HepG2 (cell line): ENCODE results near the gene SNRPD2. TPM values are rescaled to one million over a fixed set of nuclear protein-coding genes. Genes with fewer than 3 reads are reported as not detected.
A peak's percentile ranks its signal among the peaks of the same experiment; 100 is the strongest.

Experiments used
- ATF7-NPFF ChIP-seq: sonication (generic); formaldehyde crosslinking; IDR thresholded peaks from 2 replicates; pipeline ENCODE4 v1.8.1; 2023; ENCODE audit warnings: mild to moderate bottlenecking, low read depth, missing genetic modification reagents, moderate library complexity
- CHCHD3 ChIP-seq: sonication (generic); formaldehyde crosslinking; IDR thresholded peaks from 2 replicates; pipeline ENCODE4 v1.8.0; 2022; ENCODE audit warnings: mild to moderate bottlenecking, missing genetic modification reagents, moderate library complexity
- ELF3 ChIP-seq: IDR thresholded peaks from 2 replicates; pipeline ENCODE4 v1.6.1; 2016; ENCODE audit warnings: missing genetic modification reagents, missing compliant biosample characterization
- EP300 ChIP-seq, 3 experiments: sonication (generic) in 1 of 3; formaldehyde crosslinking in 1 of 3; IDR thresholded peaks; 2 replicates each; pipeline versions ENCODE4 v1.5.1 to v1.6.1; 2011 to 2020; ENCODE audit warnings: low read depth in 2 of 3, low read length in 2 of 3, borderline replicate concordance in 1 of 3, improper control_type of control experiment in 1 of 3, mild to moderate bottlenecking in 1 of 3, missing genetic modification reagents in 1 of 3, moderate library complexity in 1 of 3
- IKZF1 ChIP-seq: fragments of 450-650 bp; IDR thresholded peaks from 2 replicates; pipeline ENCODE4 v1.7.1; 2016
- JUND ChIP-seq: sonication (generic); formaldehyde crosslinking; IDR thresholded peaks from 2 replicates; pipeline ENCODE4 v1.8.0; 2022; ENCODE audit warnings: mild to moderate bottlenecking, missing genetic modification reagents
- KAT2B ChIP-seq: fragments of 150-350 bp; IDR thresholded peaks from 2 replicates; pipeline ENCODE4 v1.6.1; 2014; ENCODE audit warnings: low read depth, low read length, borderline replicate concordance
- MED1 ChIP-seq: sonication (generic); formaldehyde crosslinking; IDR thresholded peaks from 2 replicates; pipeline ENCODE4 v1.4.0; 2020; ENCODE audit warnings: missing genetic modification reagents
- NAIF1 ChIP-seq: sonication (generic); formaldehyde crosslinking; IDR thresholded peaks from 2 replicates; pipeline ENCODE4 v1.5.0; 2020; ENCODE audit warnings: mild to moderate bottlenecking, missing genetic modification reagents, borderline replicate concordance
- NR3C1 ChIP-seq: sonication (generic); formaldehyde crosslinking; IDR thresholded peaks from 2 replicates; pipeline ENCODE4 v1.4.0; 2020; ENCODE audit warnings: missing genetic modification reagents
- SOX6 ChIP-seq, 2 experiments: fragments of 450-650 bp in 1 of 2; sonication (generic) in 1 of 2; formaldehyde crosslinking in 1 of 2; IDR thresholded peaks; 2 replicates each; pipeline versions ENCODE4 v1.4.0 to v1.6.1; 2017 to 2020; ENCODE audit warnings: antibody characterized with exemption in 1 of 2, mild to moderate bottlenecking in 1 of 2, missing genetic modification reagents in 1 of 2
- THAP11 ChIP-seq: IDR thresholded peaks from 2 replicates; pipeline ENCODE4 v1.6.1; 2016; ENCODE audit warnings: missing biosample characterization, missing genetic modification reagents
- TRIM24 ChIP-seq: sonication (generic); formaldehyde crosslinking; IDR thresholded peaks from 2 replicates; pipeline ENCODE4 v1.8.0; 2022; ENCODE audit warnings: mild to moderate bottlenecking, missing genetic modification reagents
- ZBTB38 ChIP-seq: sonication (generic); formaldehyde crosslinking; IDR thresholded peaks from 2 replicates; pipeline ENCODE4 v1.5.1; 2020; ENCODE audit warnings: mild to moderate bottlenecking, missing genetic modification reagents
- ZFP41 ChIP-seq: sonication (generic); formaldehyde crosslinking; IDR thresholded peaks from 2 replicates; pipeline ENCODE4 v1.4.0; 2020; ENCODE audit warnings: mild to moderate bottlenecking, missing genetic modification reagents, borderline replicate concordance
- ZNF343 ChIP-seq: sonication (generic); formaldehyde crosslinking; IDR thresholded peaks from 2 replicates; pipeline ENCODE4 v1.4.0; 2020; ENCODE audit warnings: mild to moderate bottlenecking, missing genetic modification reagents
- ZNF460 ChIP-seq: sonication (generic); formaldehyde crosslinking; IDR thresholded peaks from 2 replicates; pipeline ENCODE4 v1.5.1; 2020; ENCODE audit warnings: missing genetic modification reagents, mild to moderate bottlenecking, borderline replicate concordance
- ZNF501 ChIP-seq: sonication (generic); formaldehyde crosslinking; IDR thresholded peaks from 2 replicates; pipeline ENCODE4 v1.5.1; 2020; ENCODE audit warnings: mild to moderate bottlenecking, moderate library complexity, missing genetic modification reagents
- ZNF652 ChIP-seq: IDR thresholded peaks from 2 replicates; pipeline ENCODE4 v1.6.1; 2016; ENCODE audit warnings: low read depth, borderline replicate concordance
- polyA plus RNA-seq, 8 experiments: library from polyadenylated mRNA; depleted of rRNA in 3 of 8; stranded (reverse) in 7 of 8; unstranded in 1 of 8; fragments of >200 nt; fragmentation: Illumina TruSeq in 4 of 8; extraction: Trizol in 4 of 8; gene quantifications; 2 replicates each; pipeline versions ENCODE4 v1.2.1 to v1.2.3, GENCODE V29; 2011 to 2016; ENCODE audit warnings: low read depth in 4 of 8, missing spikeins in 1 of 8, mixed read lengths in 1 of 8; ENCODE audit not compliant: insufficient read depth in 1 of 8
- total RNA-seq, 5 experiments: library from RNA; depleted of rRNA; stranded (reverse); fragments of >200 nt; fragmentation: Illumina TruSeq; extraction: Trizol; gene quantifications; 2 replicates each; pipeline ENCODE4 v1.2.3, GENCODE V29; 2016; ENCODE audit warnings: low read depth in 1 of 5
- TF ChIP-seq, protein P1 (sequence below): sonication (generic); formaldehyde crosslinking; IDR thresholded peaks from 2 replicates; pipeline ENCODE4 v1.5.1; 2020; ENCODE audit warnings: missing genetic modification reagents, mild to moderate bottlenecking, borderline replicate concordance
- TF ChIP-seq, protein P2 (sequence below): sonication (generic); formaldehyde crosslinking; IDR thresholded peaks from 2 replicates; pipeline ENCODE4 v1.5.0; 2020; ENCODE audit warnings: mild to moderate bottlenecking, missing genetic modification reagents
- TF ChIP-seq, protein P3 (sequence below): sonication (generic); formaldehyde crosslinking; IDR thresholded peaks from 2 replicates; pipeline ENCODE4 v1.5.0; 2020; ENCODE audit warnings: mild to moderate bottlenecking, missing genetic modification reagents
- TF ChIP-seq, protein P4 (sequence below): sonication (generic); formaldehyde crosslinking; IDR thresholded peaks from 2 replicates; pipeline ENCODE4 v1.4.0; 2020; ENCODE audit warnings: mild to moderate bottlenecking, missing genetic modification reagents

The SNRPD2 gene
- total and polyA plus RNA-seq, 2 of the 13 experiments (the other 11 are each of a cell fraction or from before 2014, with no cell fraction given), result 299 to 485 TPM

DNA sequence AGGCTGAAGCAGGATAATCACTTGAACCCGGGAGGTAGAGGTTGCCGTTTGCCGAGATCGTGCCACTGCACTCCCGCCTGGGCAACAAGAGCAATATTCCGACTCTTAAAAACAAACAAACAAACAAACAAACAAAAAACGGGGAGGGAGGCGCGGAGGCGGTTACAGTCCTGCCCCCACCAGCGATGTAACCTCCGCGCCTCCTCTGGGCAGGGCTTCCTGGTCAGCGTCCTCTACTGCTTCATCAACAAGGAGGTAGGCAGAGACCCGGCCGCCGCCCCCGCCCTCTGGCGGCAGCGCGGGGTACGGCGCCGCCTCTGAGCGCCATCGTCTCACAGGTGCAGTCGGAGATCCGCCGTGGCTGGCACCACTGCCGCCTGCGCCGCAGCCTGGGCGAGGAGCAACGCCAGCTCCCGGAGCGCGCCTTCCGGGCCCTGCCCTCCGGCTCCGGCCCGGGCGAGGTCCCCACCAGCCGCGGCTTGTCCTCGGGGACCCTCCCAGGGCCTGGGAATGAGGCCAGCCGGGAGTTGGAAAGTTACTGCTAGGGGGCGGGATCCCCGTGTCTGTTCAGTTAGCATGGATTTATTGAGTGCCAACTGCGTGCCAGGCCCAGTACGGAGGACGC lies 10.2 kb downstream of the SNRPD2 start (continued):
- TF ChIP-seq ZNF343 (CRISPR knock-in tag) (no peak), ZNF501 (CRISPR knock-in tag) (peak; percentile 76; the same call in 1 of the 2 replicates), EP300 (IDR thresholded peaks at IDR 0.05; ENCODE audit: low read depth in 2 of 2, low read length in 2 of 2) (0 out of 4 replicates have a peak, but pooled peaks of 1 of the 2 experiments have one; percentile 10), EP300 (CRISPR knock-in tag; IDR thresholded peaks at IDR 0.05; ENCODE audit: borderline replicate concordance) (no peak), ZNF460 (CRISPR knock-in tag) (no peak; the same call in 1 of the 2 replicates), KAT2B (no peak), ELF3 (peak; percentile 83), IKZF1 (no peak), CHCHD3 (CRISPR knock-in tag) (no peak), ZFP41 (CRISPR knock-in tag) (no peak), MED1 (0 out of 2 replicates have a peak, but pooled peaks have one; percentile 46), NR3C1 (no peak), ZNF652 (CRISPR knock-in tag) (no peak), JUND (CRISPR knock-in tag) (no peak), THAP11 (CRISPR knock-in tag) (peak; percentile 74), ATF7-NPFF (CRISPR knock-in tag) (peak; percentile 78), SOX6 (IDR thresholded peaks at IDR 0.05) (no peak), SOX6 (CRISPR knock-in tag; IDR thresholded peaks at IDR 0.05) (peak; percentile 12; the same call in 1 of the 2 replicates), TRIM24 (CRISPR knock-in tag) (no peak), ZBTB38 (CRISPR knock-in tag) (no peak), NAIF1 (no peak)
- TF ChIP-seq, protein P1, sequence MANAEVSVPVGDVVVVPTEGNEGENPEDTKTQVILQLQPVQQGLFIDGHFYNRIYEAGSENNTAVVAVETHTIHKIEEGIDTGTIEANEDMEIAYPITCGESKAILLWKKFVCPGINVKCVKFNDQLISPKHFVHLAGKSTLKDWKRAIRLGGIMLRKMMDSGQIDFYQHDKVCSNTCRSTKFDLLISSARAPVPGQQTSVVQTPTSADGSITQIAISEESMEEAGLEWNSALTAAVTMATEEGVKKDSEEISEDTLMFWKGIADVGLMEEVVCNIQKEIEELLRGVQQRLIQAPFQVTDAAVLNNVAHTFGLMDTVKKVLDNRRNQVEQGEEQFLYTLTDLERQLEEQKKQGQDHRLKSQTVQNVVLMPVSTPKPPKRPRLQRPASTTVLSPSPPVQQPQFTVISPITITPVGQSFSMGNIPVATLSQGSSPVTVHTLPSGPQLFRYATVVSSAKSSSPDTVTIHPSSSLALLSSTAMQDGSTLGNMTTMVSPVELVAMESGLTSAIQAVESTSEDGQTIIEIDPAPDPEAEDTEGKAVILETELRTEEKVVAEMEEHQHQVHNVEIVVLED (CRISPR knock-in tag), result no peak
- TF ChIP-seq, protein P2, sequence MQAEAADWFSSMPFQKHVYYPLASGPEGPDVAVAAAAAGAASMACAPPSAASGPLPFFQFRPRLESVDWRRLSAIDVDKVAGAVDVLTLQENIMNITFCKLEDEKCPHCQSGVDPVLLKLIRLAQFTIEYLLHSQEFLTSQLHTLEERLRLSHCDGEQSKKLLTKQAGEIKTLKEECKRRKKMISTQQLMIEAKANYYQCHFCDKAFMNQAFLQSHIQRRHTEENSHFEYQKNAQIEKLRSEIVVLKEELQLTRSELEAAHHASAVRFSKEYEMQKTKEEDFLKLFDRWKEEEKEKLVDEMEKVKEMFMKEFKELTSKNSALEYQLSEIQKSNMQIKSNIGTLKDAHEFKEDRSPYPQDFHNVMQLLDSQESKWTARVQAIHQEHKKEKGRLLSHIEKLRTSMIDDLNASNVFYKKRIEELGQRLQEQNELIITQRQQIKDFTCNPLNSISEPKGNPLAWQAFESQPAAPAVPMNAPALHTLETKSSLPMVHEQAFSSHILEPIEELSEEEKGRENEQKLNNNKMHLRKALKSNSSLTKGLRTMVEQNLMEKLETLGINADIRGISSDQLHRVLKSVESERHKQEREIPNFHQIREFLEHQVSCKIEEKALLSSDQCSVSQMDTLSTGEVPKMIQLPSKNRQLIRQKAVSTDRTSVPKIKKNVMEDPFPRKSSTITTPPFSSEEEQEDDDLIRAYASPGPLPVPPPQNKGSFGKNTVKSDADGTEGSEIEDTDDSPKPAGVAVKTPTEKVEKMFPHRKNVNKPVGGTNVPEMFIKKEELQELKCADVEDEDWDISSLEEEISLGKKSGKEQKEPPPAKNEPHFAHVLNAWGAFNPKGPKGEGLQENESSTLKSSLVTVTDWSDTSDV, result no peak
- TF ChIP-seq, protein P3, sequence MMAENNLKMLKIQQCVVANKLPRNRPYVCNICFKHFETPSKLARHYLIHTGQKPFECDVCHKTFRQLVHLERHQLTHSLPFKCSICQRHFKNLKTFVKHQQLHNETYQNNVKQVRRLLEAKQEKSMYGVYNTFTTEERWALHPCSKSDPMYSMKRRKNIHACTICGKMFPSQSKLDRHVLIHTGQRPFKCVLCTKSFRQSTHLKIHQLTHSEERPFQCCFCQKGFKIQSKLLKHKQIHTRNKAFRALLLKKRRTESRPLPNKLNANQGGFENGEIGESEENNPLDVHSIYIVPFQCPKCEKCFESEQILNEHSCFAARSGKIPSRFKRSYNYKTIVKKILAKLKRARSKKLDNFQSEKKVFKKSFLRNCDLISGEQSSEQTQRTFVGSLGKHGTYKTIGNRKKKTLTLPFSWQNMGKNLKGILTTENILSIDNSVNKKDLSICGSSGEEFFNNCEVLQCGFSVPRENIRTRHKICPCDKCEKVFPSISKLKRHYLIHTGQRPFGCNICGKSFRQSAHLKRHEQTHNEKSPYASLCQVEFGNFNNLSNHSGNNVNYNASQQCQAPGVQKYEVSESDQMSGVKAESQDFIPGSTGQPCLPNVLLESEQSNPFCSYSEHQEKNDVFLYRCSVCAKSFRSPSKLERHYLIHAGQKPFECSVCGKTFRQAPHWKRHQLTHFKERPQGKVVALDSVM (CRISPR knock-in tag), result peak; percentile 83
- TF ChIP-seq, protein P4, sequence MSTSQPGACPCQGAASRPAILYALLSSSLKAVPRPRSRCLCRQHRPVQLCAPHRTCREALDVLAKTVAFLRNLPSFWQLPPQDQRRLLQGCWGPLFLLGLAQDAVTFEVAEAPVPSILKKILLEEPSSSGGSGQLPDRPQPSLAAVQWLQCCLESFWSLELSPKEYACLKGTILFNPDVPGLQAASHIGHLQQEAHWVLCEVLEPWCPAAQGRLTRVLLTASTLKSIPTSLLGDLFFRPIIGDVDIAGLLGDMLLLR, result no peak
